HCT116 (cell line): ENCODE results near the gene BORCS8. TPM values are rescaled to one million over a fixed set of nuclear protein-coding genes. Genes with fewer than 3 reads are reported as not detected.
A peak's percentile ranks its signal among the peaks of the same experiment; 100 is the strongest.

Source experiments
- ATAC-seq: fragments of 200-7000 bp; cut with Tn5 transposase; 2 replicates; pipeline ENCODE4 v1.9.1; 2020; ENCODE audit warnings: mild to moderate bottlenecking, moderate library complexity
- BruUV-seq: library from RNA; stranded (reverse); fragments of 400-500 nt; replicated peaks from 2 replicates; lab custom pipeline; 2021; lab: Mats Ljungman, UMichigan
- CTCF ChIA-PET: fragments of 300-600 bp; sonication (Branson Sonifier 250); formaldehyde crosslinking; loops from one replicate; lab custom pipeline; 2021; ENCODE audit warnings: antibody characterized with exemption; lab: Charles Lee
- POLR2A ChIA-PET: fragments of 300-600, 350-600 bp; sonication (Branson Sonifier 250); formaldehyde crosslinking; loops from one replicate; lab custom pipeline; 2021; ENCODE audit warnings: antibody characterized with exemption; lab: Charles Lee
- RAD21 ChIA-PET, 2 experiments: fragments of 300-600 bp; sonication (Branson Sonifier 250); formaldehyde crosslinking; loops; one replicate each; lab custom pipeline; 2023; ENCODE audit warnings: low total read pairs in 2 of 2; ENCODE audit not compliant: uncharacterized antibody in 2 of 2, unreplicated experiment in 2 of 2, low non-redundant PET in 1 of 2; lab: Charles Lee
- DNase-seq: peaks from one replicate; pipeline ENCODE4 v3.0.0-alpha.2; 2010; ENCODE audit warnings: low read depth, low spot score
- H2AFZ ChIP-seq: fragments of 200-600 bp; shearing (Covaris generic), sonication (generic); 2 replicates; pipeline ENCODE4 v1.6.1; 2017; ENCODE audit warnings: low read depth, mixed run types, mixed read lengths, antibody characterized with exemption, low read length; ENCODE audit not compliant: poor library complexity, severe bottlenecking
- H3K27ac ChIP-seq: 2 replicates; pipeline ENCODE4 v1.5.1; 2012; ENCODE audit warnings: low read depth, low read length
- H3K27me3 ChIP-seq: fragments of 200-600 bp; sonication (generic); 2 replicates; pipeline ENCODE4 v1.6.1; 2016; ENCODE audit warnings: mixed run types, low read length, mixed read lengths; ENCODE audit not compliant: insufficient read depth
- H3K36me3 ChIP-seq, 2 experiments: fragments of 200-500 bp in 1 of 2; fragments of 200-600 bp in 1 of 2; sonication (Bioruptor generic) in 1 of 2; sonication (generic) in 1 of 2; 2 replicates each; pipeline versions ENCODE4 v1.5.1 to v1.6.1; 2014 to 2016; ENCODE audit warnings: low read length in 2 of 2, inconsistent platforms in 1 of 2, mixed read lengths in 1 of 2, mixed run types in 1 of 2; ENCODE audit not compliant: insufficient read depth in 2 of 2, control insufficient read depth in 1 of 2
- H3K4me1 ChIP-seq, 2 experiments: fragments of 200-600 bp in 1 of 2; sonication (generic) in 1 of 2; 2 replicates each; pipeline versions ENCODE4 v1.5.1 to v1.6.1; 2012 to 2017; ENCODE audit warnings: low read length in 2 of 2, inconsistent platforms in 1 of 2, mild to moderate bottlenecking in 1 of 2, mixed read lengths in 1 of 2, mixed run types in 1 of 2, moderate library complexity in 1 of 2; ENCODE audit not compliant: insufficient read depth in 2 of 2, control insufficient read depth in 1 of 2
- H3K4me2 ChIP-seq: fragments of 200-600 bp; sonication (generic); 2 replicates; pipeline ENCODE4 v1.6.1; 2017; ENCODE audit warnings: mixed run types, low read length, mixed read lengths
- H3K4me3 ChIP-seq, 2 experiments: fragments of 200-600 bp in 1 of 2; sonication (generic) in 1 of 2; replicated peaks in 1 of 2; 2 replicates each; pipeline ENCODE4 v1.5.1; 2011 to 2016; ENCODE audit warnings: low read length in 2 of 2, control low read depth in 1 of 2, low read depth in 1 of 2, mild to moderate bottlenecking in 1 of 2, mixed read lengths in 1 of 2, mixed run types in 1 of 2
- H3K79me2 ChIP-seq: fragments of 200-600 bp; sonication (generic); 2 replicates; pipeline ENCODE4 v1.6.1; 2017; ENCODE audit warnings: mild to moderate bottlenecking, mixed run types, low read length, moderate library complexity, mixed read lengths; ENCODE audit not compliant: insufficient read depth
- H3K9ac ChIP-seq: fragments of 200-600 bp; sonication (generic); 2 replicates; pipeline ENCODE4 v1.6.1; 2016; ENCODE audit warnings: low read length, mixed read lengths
- H3K9me2 ChIP-seq: fragments of 200-600 bp; sonication (generic), shearing (Covaris generic); 2 replicates; pipeline ENCODE4 v1.6.1; 2017; ENCODE audit warnings: mixed run types, mild to moderate bottlenecking, moderate library complexity; ENCODE audit not compliant: insufficient read depth
- H3K9me3 ChIP-seq, 2 experiments: fragments of 200-500 bp in 1 of 2; fragments of 200-600 bp in 1 of 2; sonication (Bioruptor generic) in 1 of 2; sonication (generic) in 1 of 2; 2 replicates each; pipeline ENCODE4 v1.6.1; 2014 to 2017; ENCODE audit warnings: low read length in 2 of 2, mixed read lengths in 2 of 2, inconsistent platforms in 1 of 2, low read depth in 1 of 2, mild to moderate bottlenecking in 1 of 2, mixed run types in 1 of 2, moderate library complexity in 1 of 2; ENCODE audit not compliant: control insufficient read depth in 1 of 2, insufficient read depth in 1 of 2
- H4K20me1 ChIP-seq: fragments of 200-600 bp; sonication (generic), shearing (Covaris generic); 2 replicates; pipeline ENCODE4 v1.6.1; 2017; ENCODE audit warnings: mixed run types, mild to moderate bottlenecking, moderate library complexity; ENCODE audit not compliant: insufficient read depth
- CBX3 ChIP-seq: IDR thresholded peaks from 2 replicates; pipeline ENCODE4 v1.6.1; 2012; ENCODE audit warnings: low read depth
- ELF1 ChIP-seq: IDR thresholded peaks from 2 replicates; pipeline ENCODE4 v1.6.1; 2012; ENCODE audit warnings: low read depth, borderline replicate concordance
- EZH2 ChIP-seq: fragments of 200-600 bp; sonication (generic); IDR thresholded peaks from 2 replicates; pipeline ENCODE4 v1.6.1; 2017; ENCODE audit warnings: antibody characterized with exemption, mixed run types
- FOSL1 ChIP-seq: IDR thresholded peaks from 2 replicates; pipeline ENCODE4 v1.6.1; 2012; ENCODE audit warnings: low read depth
- JUND ChIP-seq: IDR thresholded peaks from 2 replicates; pipeline ENCODE4 v1.6.1; 2012
- POLR2A ChIP-seq: IDR thresholded peaks from 2 replicates; pipeline ENCODE4 v1.7.0; 2011; ENCODE audit warnings: borderline replicate concordance; ENCODE audit not compliant: insufficient read depth, insufficient read length; ENCODE audit errors: extremely low read depth
- TCF7L2 ChIP-seq: IDR thresholded peaks from 2 replicates; pipeline ENCODE4 v1.7.0; 2011; ENCODE audit warnings: borderline replicate concordance, inconsistent platforms; ENCODE audit not compliant: insufficient read depth, insufficient read length; ENCODE audit errors: extremely low read depth
- intact Hi-C: fragments of 100-400 bp; cut with micrococcal nuclease; formaldehyde crosslinking; loops from 2 replicates; pipeline ENCODE4 v1.10.0; 2022
- total RNA-seq: library from RNA; stranded (reverse); gene quantifications from one replicate; pipeline ENCODE4 v1.2.1, GENCODE V29; 2021; ENCODE audit not compliant: unreplicated experiment
- TF ChIP-seq, protein P1 (sequence below): IDR thresholded peaks from 2 replicates; pipeline ENCODE4 v1.6.1; 2012
- TF ChIP-seq, protein P2 (sequence below), 3 experiments: fragments of 200-600 bp in 1 of 3; sonication (generic) in 1 of 3; IDR thresholded peaks in 2 of 3; conservative IDR thresholded peaks in 1 of 3; 2 replicates each; pipeline ENCODE4 v1.5.1; 2012 to 2017; ENCODE audit warnings: low read depth in 2 of 3, low read length in 2 of 3, antibody characterized with exemption in 1 of 3, borderline replicate concordance in 1 of 3, control low read depth in 1 of 3, mild to moderate bottlenecking in 1 of 3, mixed read lengths in 1 of 3, mixed run types in 1 of 3, moderate library complexity in 1 of 3; ENCODE audit not compliant: insufficient read depth in 1 of 3

Gene BORCS8
- total RNA-seq, 1 experiment from 2014 or later = 17.1 TPM

DNA sequence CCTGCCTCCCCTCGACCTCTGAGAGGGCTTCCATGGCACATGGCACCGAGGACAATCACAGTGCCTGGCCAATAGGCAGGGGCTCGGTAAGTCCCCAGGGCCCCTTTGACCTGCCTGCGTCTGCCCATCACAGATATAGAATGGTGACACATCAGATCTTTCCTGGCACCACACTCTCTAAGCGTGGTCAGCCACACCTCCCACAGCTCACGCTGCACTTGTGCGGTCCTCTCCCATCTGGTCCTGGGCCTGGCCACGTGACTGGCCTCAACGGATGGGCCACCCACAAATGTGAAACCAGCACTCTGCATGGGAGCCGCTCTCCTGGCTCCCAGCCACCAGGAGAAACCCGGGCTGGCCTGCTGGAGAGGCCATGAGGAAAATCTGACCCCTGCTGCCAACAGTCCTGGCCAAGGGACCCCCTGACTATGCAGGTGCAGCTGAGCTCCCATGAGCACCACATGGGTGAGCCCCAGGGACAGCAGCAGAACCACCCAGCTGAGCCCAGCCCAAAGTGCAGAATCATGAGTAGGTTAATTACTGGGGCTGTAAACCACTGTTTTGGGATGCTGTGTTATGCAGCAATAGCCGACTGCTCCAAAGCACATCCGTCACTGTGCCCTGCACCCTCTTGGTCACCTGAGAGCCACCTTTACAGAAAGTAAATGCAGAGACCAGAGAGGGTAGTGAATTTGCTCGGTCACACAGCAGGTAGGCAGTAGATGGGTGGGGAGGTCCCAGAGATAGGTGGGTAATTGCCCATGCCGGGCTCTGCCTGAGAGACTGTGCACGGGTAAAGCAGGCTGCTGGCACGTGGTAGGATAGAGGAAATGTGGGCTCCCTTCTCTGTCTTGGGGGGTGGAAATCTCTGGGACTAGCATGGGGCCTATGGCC is 12.2 kb downstream of the BORCS8 start:
- Histone ChIP-seq H3K9me3 (no peaks in the 10 kb centered on the region), H3K79me2 (no peaks in the 10 kb centered on the region), H3K27ac (no peak overlapping the region), H4K20me1 (no peaks in the 10 kb centered on the region), H3K4me2 (no peak overlapping the region), H2AFZ (no peak overlapping the region), H3K9me2 (no peaks in the 10 kb centered on the region), H3K9ac (no peak overlapping the region), H3K4me1 (no peaks in the 10 kb centered on the region)
- intact Hi-C loops = no loop called here
- TF ChIP-seq EZH2 (no peak), FOSL1 (no peak), POLR2A (no peak), ELF1 (no peak), CBX3 (no peak), JUND (no peak), TCF7L2 (no peak)
- TF ChIP-seq, protein P1, sequence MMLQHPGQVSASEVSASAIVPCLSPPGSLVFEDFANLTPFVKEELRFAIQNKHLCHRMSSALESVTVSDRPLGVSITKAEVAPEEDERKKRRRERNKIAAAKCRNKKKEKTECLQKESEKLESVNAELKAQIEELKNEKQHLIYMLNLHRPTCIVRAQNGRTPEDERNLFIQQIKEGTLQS = no peak
- TF ChIP-seq, protein P2, sequence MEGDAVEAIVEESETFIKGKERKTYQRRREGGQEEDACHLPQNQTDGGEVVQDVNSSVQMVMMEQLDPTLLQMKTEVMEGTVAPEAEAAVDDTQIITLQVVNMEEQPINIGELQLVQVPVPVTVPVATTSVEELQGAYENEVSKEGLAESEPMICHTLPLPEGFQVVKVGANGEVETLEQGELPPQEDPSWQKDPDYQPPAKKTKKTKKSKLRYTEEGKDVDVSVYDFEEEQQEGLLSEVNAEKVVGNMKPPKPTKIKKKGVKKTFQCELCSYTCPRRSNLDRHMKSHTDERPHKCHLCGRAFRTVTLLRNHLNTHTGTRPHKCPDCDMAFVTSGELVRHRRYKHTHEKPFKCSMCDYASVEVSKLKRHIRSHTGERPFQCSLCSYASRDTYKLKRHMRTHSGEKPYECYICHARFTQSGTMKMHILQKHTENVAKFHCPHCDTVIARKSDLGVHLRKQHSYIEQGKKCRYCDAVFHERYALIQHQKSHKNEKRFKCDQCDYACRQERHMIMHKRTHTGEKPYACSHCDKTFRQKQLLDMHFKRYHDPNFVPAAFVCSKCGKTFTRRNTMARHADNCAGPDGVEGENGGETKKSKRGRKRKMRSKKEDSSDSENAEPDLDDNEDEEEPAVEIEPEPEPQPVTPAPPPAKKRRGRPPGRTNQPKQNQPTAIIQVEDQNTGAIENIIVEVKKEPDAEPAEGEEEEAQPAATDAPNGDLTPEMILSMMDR (IDR thresholded peaks at IDR 0.05 in 2 of 3, conservative IDR thresholded peaks at IDR 0.05 in 1 of 3; ENCODE audit: borderline replicate concordance in 1 of 3, insufficient read depth in 1 of 3, low read depth in 2 of 3, low read length in 2 of 3) = no peak
- TF ChIP-seq, all 23 proteins: peak for 0
- ATAC-seq (no peak), DNase-seq (no peak)
- Histone ChIP-seq H3K4me3 (no peak overlapping the region), H3K27me3 (no peaks in the 10 kb centered on the region), H3K36me3 (peaks cover 0 to 9% of the 10 kb centered on the region in 2 experiments; a peak in 1 of 4 replicates)
- ChIA-PET POLR2A (no interaction called here), RAD21 (no interaction called here), CTCF (no interaction called here)
- TSS peak; percentile 35 for BruUV-seq
